Measurements from ENCODE around the gene TSPAN17.

DNA sequence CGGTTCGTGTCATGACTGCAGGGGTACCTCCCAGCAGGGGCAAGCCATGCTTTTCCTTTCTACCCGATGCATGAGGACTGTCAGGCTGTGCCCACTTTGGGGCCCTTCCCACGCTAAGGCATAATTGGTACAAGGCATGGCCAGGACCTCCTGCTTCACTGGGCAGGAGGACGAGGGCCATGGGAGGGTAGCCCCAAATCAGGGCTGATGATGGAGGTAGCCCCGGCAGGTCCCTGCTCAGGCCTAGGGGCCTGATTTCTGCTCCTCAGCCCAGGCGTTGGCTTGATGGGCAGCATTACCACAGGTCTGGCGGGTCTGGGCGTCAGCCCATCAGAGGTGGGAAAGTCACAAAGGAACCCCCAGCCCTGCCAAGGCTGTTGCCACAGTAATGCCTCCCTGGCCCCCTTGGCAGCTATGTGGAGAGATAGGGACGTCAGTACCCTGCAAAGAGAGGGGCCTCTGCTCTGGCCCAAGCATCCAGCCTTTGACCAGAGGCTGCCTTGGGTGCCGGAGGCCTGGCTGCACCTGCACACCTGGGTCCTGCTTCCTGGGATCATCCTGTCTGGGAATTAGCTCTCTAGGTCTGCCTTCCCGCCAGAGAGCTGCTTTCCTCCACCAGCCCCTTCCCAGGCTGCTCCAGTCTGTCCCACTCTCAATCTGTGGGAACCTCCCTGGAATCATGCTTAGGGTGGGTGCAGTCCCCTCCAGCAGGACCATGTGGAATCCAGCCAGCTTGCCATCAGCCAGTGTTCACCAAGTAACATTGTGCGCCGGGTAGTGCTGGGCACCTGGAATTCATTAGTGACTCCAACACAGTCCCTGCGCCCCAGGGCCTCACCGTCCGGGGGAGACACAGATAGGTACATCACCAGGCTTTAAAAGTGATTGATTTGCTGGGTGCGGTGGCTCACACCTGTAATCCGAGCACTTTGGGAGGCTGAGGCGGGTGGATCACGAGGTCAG, 15.4 kb downstream of the TSPAN17 start:
- TF ChIP-seq NFIC (IDR thresholded peaks at IDR 0.05) (no peak), CEBPB (IDR thresholded peaks at IDR 0.05) (no peak), EGR1 (IDR thresholded peaks at IDR 0.05) (no peak), MAX (IDR thresholded peaks at IDR 0.05) (no peak), TCF12 (IDR thresholded peaks at IDR 0.05; ENCODE audit: low read depth) (no peak), FOXM1 (IDR thresholded peaks at IDR 0.05; ENCODE audit: borderline replicate concordance, low read depth) (no peak), EP300 (IDR thresholded peaks at IDR 0.05; ENCODE audit: borderline replicate concordance) (no peak), RAD21 (IDR thresholded peaks at IDR 0.05; ENCODE audit: low read depth) (no peak), TEAD4 (IDR thresholded peaks at IDR 0.05) (no peak), CREB1 (IDR thresholded peaks at IDR 0.05; ENCODE audit: low read depth) (no peak), ZBTB7A (IDR thresholded peaks at IDR 0.05; ENCODE audit: low read depth) (no peak)

All from Ishikawa (cell line).